Prostate gland (tissue), 2 donors: Measurements from ENCODE around the gene PNMT. TPM values are rescaled to one million over a fixed set of nuclear protein-coding genes. Genes with fewer than 3 reads are reported as not detected.

Source experiments
- DNase-seq: peaks from one replicate; pipeline ENCODE4 v3.0.0-alpha.2; 2019; ENCODE audit warnings: low spot score
- H3K27ac ChIP-seq, 2 donors: fragments of 200-600 bp; sonication (generic); 2 replicates each; pipeline ENCODE4 v1.5.1; 2017 to 2019
- H3K27me3 ChIP-seq: fragments of 200-600 bp; sonication (generic); replicated peaks from 2 replicates; pipeline ENCODE4 v1.5.1; 2019; ENCODE audit not compliant: insufficient read depth
- H3K36me3 ChIP-seq, 2 donors: fragments of 200-600 bp; sonication (generic); 1 replicate in 1 of 2; 2 replicates in 1 of 2; pipeline versions ENCODE4 v1.5.1 to v1.8.1; 2017 to 2019
- H3K4me1 ChIP-seq: fragments of 200-600 bp; sonication (generic); replicated peaks from 2 replicates; pipeline ENCODE4 v1.5.1; 2019
- H3K4me3 ChIP-seq, 2 donors: fragments of 200-600 bp; sonication (generic); 2 replicates each; pipeline ENCODE4 v1.5.1; 2017 to 2019
- H3K9me3 ChIP-seq: fragments of 200-600 bp; sonication (generic); 2 replicates; pipeline ENCODE4 v1.5.1; 2017
- POLR2A ChIP-seq: fragments of 450-650 bp; IDR thresholded peaks from one replicate; pipeline ENCODE4 v1.6.1; 2016; ENCODE audit warnings: antibody characterized with exemption, mild to moderate bottlenecking
- POLR2AphosphoS5 ChIP-seq: sonication (generic); formaldehyde crosslinking; IDR thresholded peaks from one replicate; pipeline ENCODE4 v1.6.1; 2017; ENCODE audit warnings: antibody characterized with exemption
- WGBS: methylation state at CpG from one replicate; pipeline ENCODE4 v1.1.5; 2018; 5-methylcytosine and 5-hydroxymethylcytosine counted together
- intact Hi-C: fragments of 100-400 bp; cut with DNase I; formaldehyde crosslinking; loops from one replicate; pipeline ENCODE4 v1.14.2; 2022
- total RNA-seq, 2 donors: library from RNA; depleted of rRNA; stranded (reverse); fragments of >200 nt; gene quantifications; one replicate each; pipeline ENCODE4 v1.1.0, GENCODE V29; 2016
- TF ChIP-seq, protein P1 (sequence below), 4 experiments: fragments of 200-600 bp in 2 of 4; fragments of 450-650 bp in 2 of 4; sonication (generic) in 2 of 4; IDR thresholded peaks; 1 replicate in 3 of 4; 2 replicates in 1 of 4; pipeline ENCODE4 v1.5.1; 2016 to 2019; ENCODE audit warnings: antibody characterized with exemption in 4 of 4, mild to moderate bottlenecking in 2 of 4, moderate library complexity in 2 of 4

PNMT gene
- total RNA-seq, 2 donors from 2014 or later, result 2.7 to 5.8 TPM

DNA sequence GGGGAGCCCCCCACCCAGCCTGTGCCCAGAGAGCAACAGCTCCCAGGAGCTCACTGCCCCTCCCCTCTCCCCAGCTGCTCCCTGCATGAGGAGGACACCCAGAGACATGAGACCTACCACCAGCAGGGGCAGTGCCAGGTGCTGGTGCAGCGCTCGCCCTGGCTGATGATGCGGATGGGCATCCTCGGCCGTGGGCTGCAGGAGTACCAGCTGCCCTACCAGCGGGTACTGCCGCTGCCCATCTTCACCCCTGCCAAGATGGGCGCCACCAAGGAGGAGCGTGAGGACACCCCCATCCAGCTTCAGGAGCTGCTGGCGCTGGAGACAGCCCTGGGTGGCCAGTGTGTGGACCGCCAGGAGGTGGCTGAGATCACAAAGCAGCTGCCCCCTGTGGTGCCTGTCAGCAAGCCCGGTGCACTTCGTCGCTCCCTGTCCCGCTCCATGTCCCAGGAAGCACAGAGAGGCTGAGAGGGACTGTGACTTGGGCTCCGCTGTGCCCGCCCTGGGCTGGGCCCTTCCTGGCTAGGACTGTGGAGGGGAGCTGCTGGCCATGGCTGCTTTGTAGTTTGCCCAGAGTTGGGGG lies 2.5 kb upstream of the PNMT start:
- DNase-seq, result no peak
- Histone ChIP-seq H3K36me3 (no peaks in the 10 kb centered on the region), H3K27ac (no peak overlapping the region), H3K4me3 (no peak overlapping the region), H3K27me3 (no peaks in the 10 kb centered on the region), H3K9me3 (no peaks in the 10 kb centered on the region), H3K4me1 (peaks cover 13% of the 10 kb centered on the region)
- WGBS, result 68% methylated on average over 11 of the region's 17 CpGs
- intact Hi-C loops, result no loop called here
- TF ChIP-seq, protein P1, sequence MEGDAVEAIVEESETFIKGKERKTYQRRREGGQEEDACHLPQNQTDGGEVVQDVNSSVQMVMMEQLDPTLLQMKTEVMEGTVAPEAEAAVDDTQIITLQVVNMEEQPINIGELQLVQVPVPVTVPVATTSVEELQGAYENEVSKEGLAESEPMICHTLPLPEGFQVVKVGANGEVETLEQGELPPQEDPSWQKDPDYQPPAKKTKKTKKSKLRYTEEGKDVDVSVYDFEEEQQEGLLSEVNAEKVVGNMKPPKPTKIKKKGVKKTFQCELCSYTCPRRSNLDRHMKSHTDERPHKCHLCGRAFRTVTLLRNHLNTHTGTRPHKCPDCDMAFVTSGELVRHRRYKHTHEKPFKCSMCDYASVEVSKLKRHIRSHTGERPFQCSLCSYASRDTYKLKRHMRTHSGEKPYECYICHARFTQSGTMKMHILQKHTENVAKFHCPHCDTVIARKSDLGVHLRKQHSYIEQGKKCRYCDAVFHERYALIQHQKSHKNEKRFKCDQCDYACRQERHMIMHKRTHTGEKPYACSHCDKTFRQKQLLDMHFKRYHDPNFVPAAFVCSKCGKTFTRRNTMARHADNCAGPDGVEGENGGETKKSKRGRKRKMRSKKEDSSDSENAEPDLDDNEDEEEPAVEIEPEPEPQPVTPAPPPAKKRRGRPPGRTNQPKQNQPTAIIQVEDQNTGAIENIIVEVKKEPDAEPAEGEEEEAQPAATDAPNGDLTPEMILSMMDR (IDR thresholded peaks at IDR 0.05), result no peak
- no peak for TF ChIP-seq POLR2A
- TF ChIP-seq POLR2AphosphoS5, result no peak

DNA sequence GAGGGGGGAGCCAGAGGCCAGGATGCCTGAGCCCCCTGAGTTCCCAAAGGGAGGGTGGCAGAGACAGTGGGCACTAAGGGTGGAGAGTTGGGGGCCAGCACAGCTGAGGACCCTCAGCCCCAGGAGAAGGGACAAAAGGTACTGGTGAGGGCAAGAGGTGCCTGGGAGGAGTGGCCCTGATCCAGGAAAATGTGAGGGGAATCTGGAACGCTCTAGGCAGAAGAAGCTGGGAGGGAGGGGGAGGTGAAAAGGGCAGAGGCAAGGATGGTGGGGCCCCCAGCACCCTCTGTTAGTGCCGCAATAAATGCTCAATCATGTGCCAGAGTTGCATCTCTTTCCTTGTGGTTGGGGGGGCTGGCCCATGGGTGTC lies 2.0 kb upstream of the PNMT start:
- H3K36me3 ChIP-seq, result no peaks in the 10 kb centered on the region
- no peak overlapping the region for H3K4me3 ChIP-seq
- no peaks in the 10 kb centered on the region for H3K9me3 ChIP-seq
- intact Hi-C loops, result no loop called here
- no peaks in the 10 kb centered on the region for H3K27me3 ChIP-seq
- WGBS, result 42% methylated on average over 2 of the region's 2 CpGs
- H3K27ac ChIP-seq, result no peak overlapping the region
- TF ChIP-seq, protein P1 (IDR thresholded peaks at IDR 0.05), result no peak
- TF ChIP-seq POLR2A (no peak), POLR2AphosphoS5 (no peak)
- no peak for DNase-seq
- H3K4me1 ChIP-seq, result peaks cover 13% of the 10 kb centered on the region

DNA sequence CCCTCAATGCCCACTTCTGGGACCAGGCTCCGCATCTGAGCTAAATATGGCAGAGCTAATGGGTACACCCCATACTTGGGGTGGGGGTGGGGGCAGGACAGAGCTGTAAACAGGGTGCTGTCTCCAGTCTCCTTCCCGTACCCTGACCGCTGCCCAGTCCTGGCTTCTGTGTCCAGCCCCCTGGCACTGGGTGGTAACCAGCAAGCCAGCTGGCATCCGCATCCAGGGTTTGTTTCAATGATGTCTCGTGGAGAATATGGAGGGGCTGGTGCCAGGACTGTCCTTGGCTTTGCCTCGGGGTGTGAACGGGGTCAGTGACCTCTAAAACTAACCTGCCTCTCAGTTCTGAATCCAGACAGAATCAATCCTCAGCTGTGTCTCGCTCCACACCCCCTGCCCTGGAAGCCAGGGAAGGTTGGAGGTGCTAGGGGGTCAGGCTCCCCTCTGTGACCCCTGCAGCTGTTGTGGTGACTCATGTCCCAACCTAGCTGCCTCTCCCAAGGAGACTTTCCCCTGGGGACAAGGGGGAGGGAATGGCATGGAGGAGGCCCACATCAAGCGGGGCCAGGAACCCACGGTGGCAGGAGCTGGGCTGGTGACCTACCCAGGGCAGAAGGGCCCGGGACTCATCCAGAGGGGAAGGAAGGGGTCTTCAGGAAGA lies 1.5 kb upstream of the PNMT start:
- Histone ChIP-seq H3K27me3 (no peaks in the 10 kb centered on the region), H3K36me3 (no peaks in the 10 kb centered on the region), H3K4me3 (no peak overlapping the region), H3K4me1 (peaks cover 13% of the 10 kb centered on the region), H3K9me3 (no peaks in the 10 kb centered on the region), H3K27ac (no peak overlapping the region)
- no peak for DNase-seq
- 67% methylated on average over 11 of the region's 11 CpGs for WGBS
- intact Hi-C loops, result no loop called here
- no peak for TF ChIP-seq POLR2AphosphoS5
- TF ChIP-seq POLR2A, result no peak
- TF ChIP-seq, protein P1 (IDR thresholded peaks at IDR 0.05), result no peak

DNA sequence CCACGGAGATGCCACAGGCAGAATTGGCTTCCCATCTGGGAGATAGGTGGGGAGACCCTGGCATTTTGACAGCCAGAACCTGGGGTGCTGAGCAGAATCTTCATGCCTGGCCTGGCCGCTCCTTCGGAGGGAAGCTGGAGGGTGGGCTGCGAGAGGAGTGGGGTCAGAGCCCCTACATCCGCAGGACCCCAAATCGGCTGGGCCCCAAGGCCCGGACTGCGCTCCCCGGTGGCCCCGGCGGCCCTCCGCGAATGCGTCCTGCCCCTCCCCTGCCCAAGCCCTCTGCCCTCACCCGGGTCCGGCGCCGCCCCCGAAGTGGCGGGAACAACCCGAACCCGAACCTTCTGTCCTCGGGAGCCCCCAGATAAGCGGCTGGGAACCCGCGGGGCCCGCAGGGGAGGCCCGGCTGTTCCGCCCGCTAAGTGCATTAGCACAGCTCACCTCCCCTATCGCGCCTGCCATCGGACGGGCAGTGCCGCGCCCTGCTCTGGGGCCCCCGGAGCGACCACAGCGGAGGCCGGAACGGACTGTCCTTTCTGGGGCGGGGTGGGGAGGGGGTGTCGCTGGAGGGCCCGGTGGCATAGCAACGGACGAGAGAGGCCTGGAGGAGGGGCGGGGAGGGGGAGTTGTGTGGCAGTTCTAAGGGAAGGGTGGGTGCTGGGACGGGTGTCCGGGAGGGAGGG lies 850 bp upstream of the PNMT start:
- DNase-seq, result no peak
- no peaks in the 10 kb centered on the region for H3K9me3 ChIP-seq
- TF ChIP-seq, protein P1 (IDR thresholded peaks at IDR 0.05), result no peak
- no peak for TF ChIP-seq POLR2AphosphoS5
- no peak for TF ChIP-seq POLR2A
- intact Hi-C loops, result no loop called here
- peak overlapping the region in 1 of 2 donors; percentile 27 for H3K4me3 ChIP-seq
- WGBS, result 18% methylated on average over 46 of the region's 49 CpGs
- H3K4me1 ChIP-seq, result peaks cover 8% of the 10 kb centered on the region
- no peaks in the 10 kb centered on the region for H3K27me3 ChIP-seq
- no peak overlapping the region for H3K27ac ChIP-seq
- no peaks in the 10 kb centered on the region for H3K36me3 ChIP-seq
